Measurements from ENCODE around the gene RGL2.
"Not testable (repeated sequence)": the region's sequence is repeated elsewhere in the genome, so short reads cannot be mapped to it uniquely, and the experiment has no call there.

RGL2 gene

DNA sequence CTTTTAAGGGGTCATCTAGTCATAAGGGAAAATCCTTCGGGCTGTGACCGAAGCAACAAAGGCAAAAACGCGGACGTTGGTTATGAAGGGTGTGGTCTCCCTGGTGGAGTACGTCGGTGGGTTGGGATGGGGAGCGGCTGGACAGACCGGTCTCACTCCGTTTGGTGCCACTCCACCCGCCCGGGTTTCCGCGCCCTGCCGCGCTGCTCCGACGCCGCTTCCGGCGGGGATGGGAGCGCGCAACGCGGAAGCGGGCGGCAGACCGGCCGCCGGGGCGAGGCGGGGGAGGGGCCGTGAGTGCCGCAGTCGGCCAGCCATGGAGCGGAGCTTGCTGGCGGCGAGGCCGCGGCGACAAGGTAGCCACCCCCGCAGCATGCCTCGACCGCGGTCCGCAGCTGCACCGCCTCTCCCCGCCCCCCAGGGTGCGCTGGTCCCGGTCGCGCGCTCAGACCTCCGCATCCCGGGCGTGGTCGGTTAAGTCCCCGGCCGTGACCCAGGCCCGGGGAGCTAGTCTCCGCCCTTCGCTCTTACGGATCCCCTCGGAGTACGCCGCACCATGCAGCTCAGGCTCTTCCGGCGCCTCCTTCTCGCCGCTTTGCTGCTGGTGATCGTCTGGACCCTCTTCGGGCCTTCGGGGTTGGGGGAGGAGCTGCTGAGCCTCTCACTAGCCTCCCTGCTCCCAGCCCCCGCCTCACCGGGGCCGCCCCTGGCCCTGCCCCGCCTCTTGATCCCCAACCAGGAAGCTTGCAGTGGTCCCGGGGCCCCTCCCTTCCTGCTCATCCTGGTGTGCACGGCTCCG lies 21.7 kb downstream of the RGL2 start, which contains the start of gene B3GALT4:
Gene B3GALT4, plus strand, starts transcription at position 260 of the 799 bp plus-strand sequence. Its CDS starts 297 bp downstream, at position 557.
- H3K9me3 ChIP-seq (ENCODE audit: control insufficient read depth, insufficient read depth, low read length) = no peaks in the 10 kb centered on the region
- H3K9ac ChIP-seq (ENCODE audit: low read depth, low read length) = peak within 1 kb of the TSS; percentile 64
- H3K4me1 ChIP-seq (ENCODE audit: insufficient read depth, low read length) = peaks cover 16% of the 10 kb centered on the region
- H3K36me3 ChIP-seq (ENCODE audit: insufficient read depth, low read length) = peaks cover 44% of the 10 kb centered on the region

DNA sequence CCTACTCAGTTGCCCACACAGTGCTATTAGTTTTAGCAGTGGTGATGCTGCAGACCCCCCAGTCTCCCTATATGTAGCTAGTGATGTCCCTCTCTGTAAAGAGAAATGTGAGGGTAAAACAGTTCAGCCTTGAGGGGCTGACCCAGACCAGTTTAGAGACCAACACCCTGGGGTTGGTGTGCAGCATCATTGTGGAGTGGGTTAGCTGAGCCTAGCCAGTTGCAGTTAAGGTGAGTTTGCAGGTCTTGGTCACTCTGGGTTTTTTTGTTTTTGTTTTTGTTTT lies 22.2 kb downstream of the RGL2 start:
- Histone ChIP-seq H3K4me1 (ENCODE audit: insufficient read depth, low read length) (peaks cover 16% of the 10 kb centered on the region), H3K9me3 (ENCODE audit: control insufficient read depth, insufficient read depth, low read length) (no peaks in the 10 kb centered on the region), H3K9ac (ENCODE audit: low read depth, low read length) (peak overlapping the region; percentile 64), H3K36me3 (ENCODE audit: insufficient read depth, low read length) (peaks cover 44% of the 10 kb centered on the region)

- H3K9ac ChIP-seq (ENCODE audit: low read depth, low read length) = peak overlapping the region; percentile 64; the same call in 1 of the 2 replicates
- H3K9me3 ChIP-seq (ENCODE audit: control insufficient read depth, insufficient read depth, low read length) = not testable (repeated sequence)
- H3K4me1 ChIP-seq (ENCODE audit: insufficient read depth, low read length) = peaks cover 16% of the 10 kb centered on the region
- peaks cover 44% of the 10 kb centered on the region for H3K36me3 ChIP-seq (ENCODE audit: insufficient read depth, low read length)
Measured at GRCh38 chr6:33275795-33276580, 22.8 kb downstream of the RGL2 start.

DNA sequence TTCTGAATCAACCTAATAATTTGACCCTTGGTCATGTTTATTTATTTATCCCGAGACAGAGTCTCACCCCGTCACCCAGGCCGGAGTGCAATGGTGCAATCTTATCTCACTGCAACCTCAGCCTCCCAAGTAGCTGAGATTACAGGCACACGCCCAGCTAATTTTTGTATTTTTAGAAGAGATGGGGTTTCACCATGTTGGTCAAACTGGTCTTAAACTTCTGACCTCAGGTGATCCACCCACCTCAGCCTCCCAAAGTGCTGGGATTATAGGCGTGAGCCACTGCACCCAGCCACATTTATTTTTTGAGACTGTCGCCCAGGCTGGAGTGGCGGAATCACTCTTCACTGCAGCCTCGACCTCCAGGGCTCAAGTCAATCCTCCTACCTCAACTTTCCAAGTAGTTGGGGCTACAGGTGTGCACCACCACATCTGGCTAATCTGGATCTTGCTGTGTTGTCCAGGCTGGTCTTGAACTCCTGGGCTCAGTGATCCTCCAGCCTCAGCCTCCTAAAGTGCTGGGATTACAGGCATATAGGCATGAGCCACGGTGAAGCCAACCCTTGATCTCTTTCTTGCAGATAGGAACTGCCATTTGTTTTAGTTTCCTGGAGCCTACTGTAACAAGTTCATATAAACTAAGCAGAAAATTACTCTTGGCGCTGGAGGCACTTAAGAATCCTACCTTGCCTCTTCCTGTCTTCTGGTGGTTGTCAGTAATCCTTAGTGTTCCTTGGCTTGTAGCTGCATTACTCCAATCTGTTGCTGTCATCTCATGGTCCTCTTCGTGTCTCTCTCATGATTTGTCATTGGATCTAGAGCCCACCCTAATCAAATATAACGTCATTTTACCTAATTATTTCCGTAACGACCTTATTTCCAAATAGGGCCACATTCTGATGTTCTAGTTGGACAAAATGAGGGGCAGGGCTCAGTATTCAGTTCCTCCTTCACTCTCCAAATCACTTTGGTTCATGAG lies 24.5 kb downstream of the RGL2 start:
- Histone ChIP-seq H3K36me3 (ENCODE audit: insufficient read depth, low read length) (peaks cover 39% of the 10 kb centered on the region), H3K4me1 (ENCODE audit: insufficient read depth, low read length) (peaks cover 16% of the 10 kb centered on the region), H3K9ac (ENCODE audit: low read depth, low read length) (peak overlapping the region; percentile 22; the same call in 1 of the 2 replicates)

DNA sequence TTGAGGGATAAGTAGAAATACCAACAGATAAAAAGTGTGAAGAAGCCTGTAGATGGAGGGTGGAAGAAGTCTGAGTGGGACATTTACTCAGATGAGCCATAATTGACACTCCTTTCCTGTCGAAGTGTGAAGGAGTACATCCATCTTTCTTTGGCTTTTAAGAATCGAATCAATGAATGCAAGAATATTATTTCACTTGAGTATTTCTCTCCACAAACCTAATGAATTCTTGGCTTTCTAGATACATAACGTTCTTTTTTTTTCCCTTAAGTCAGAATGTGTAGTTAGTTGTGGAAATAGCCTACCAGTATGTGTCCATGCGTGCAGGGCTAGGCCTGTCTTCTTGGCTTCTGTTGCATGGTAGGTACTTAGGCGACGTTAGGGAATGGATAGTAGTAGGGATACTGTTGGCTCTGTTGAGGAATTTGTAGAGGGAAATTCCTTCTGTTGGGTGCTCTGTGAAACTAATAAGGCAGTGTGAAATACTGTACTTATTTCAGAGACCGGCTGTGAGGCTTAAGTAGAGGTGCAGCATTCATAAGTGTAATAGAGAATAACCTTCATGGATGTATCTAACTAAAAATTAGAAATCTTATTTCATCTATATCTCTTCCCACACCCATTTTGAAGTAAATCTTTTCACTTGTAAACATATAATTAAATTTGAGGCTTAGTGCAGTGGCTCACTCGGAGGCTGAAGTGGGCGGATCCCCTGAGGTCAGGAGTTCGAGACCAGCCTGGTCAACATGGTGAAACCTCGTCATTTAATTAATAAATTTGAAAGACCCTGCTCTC lies 25.4 kb downstream of the RGL2 start:
- Histone ChIP-seq H3K9me3 (ENCODE audit: control insufficient read depth, insufficient read depth, low read length) (no peaks in the 10 kb centered on the region), H3K36me3 (ENCODE audit: insufficient read depth, low read length) (peaks cover 36% of the 10 kb centered on the region), H3K9ac (ENCODE audit: low read depth, low read length) (peak overlapping the region; percentile 99), H3K4me1 (ENCODE audit: insufficient read depth, low read length) (peaks cover 12% of the 10 kb centered on the region)

More for the DNA sequence above, 24.5 kb downstream of the RGL2 start:
- H3K9me3 ChIP-seq (ENCODE audit: control insufficient read depth, insufficient read depth, low read length) = no peaks in the 10 kb centered on the region

GRCh38 chr6:33272275-33273128 lies 26.2 kb downstream of the RGL2 start:
- H3K36me3 ChIP-seq (ENCODE audit: insufficient read depth, low read length) = peaks cover 36% of the 10 kb centered on the region
- no peaks in the 10 kb centered on the region for H3K9me3 ChIP-seq (ENCODE audit: control insufficient read depth, insufficient read depth, low read length)
- peak overlapping the region; percentile 99 for H3K9ac ChIP-seq (ENCODE audit: low read depth, low read length)
- H3K4me1 ChIP-seq (ENCODE audit: insufficient read depth, low read length) = peaks cover 12% of the 10 kb centered on the region; the same call in 1 of the 2 replicates

DNA sequence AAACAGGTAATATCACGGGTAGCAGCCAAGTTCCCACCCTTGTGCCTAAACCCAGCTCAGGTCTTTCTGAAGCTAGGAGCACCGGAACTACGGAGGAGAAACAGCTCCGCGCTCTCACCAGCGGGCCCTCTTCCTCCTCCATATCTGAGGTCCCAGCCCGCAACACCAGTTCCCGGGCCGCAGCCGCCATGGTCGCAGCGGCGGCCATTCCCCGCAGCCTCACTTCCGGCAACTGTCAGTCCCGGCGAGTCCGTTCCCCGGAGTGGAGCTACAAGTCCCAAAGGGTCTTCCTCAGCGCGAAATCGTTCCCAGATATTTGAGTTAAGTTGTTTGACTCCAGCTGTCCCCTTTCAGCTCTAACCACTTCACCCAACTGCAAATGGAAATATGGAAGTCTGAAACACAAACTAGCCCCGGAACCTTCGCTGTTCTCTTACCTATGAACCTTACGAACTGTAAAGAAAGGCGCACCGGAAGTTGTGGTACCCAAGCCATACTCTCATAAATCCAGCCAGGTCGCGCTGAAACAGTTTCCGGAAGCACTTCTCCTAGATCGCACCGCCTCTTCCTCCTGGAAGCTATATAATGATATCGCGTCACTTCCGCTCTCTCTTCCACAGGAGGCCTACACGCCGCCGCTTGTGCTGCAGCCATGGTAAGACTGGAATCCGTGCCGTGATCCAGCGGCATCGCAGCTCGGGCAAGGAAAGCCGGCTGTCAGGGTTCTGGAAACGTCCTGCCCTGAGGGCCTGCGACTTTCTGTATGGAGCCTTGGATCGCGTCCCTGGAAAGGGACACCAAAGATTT lies 27.1 kb downstream of the RGL2 start, which contains the start of the genes RPS18 and VPS52:
Gene RPS18, plus strand, starts transcription at position 608 of the 807 bp plus-strand sequence. Its CDS starts 45 bp downstream, at position 653.
Gene VPS52, minus strand, starts transcription at position 409 of the 807 bp plus-strand sequence. Its CDS starts 201 bp downstream, at position 208.
- no peaks in the 10 kb centered on the region for H3K9me3 ChIP-seq (ENCODE audit: control insufficient read depth, insufficient read depth, low read length)
- H3K36me3 ChIP-seq (ENCODE audit: insufficient read depth, low read length) = peaks cover 36% of the 10 kb centered on the region
- peaks cover 12% of the 10 kb centered on the region; the same call in 1 of the 2 replicates for H3K4me1 ChIP-seq (ENCODE audit: insufficient read depth, low read length)
- peak within 1 kb of the TSS; percentile 99 for H3K9ac ChIP-seq (ENCODE audit: low read depth, low read length)

GRCh38 chr6:33271117-33271467 lies 27.6 kb downstream of the RGL2 start:
- peaks cover 35% of the 10 kb centered on the region for H3K36me3 ChIP-seq (ENCODE audit: insufficient read depth, low read length)
- H3K9me3 ChIP-seq (ENCODE audit: control insufficient read depth, insufficient read depth, low read length) = no peaks in the 10 kb centered on the region
- H3K9ac ChIP-seq (ENCODE audit: low read depth, low read length) = peak overlapping the region; percentile 99
- H3K4me1 ChIP-seq (ENCODE audit: insufficient read depth, low read length) = peaks cover 12% of the 10 kb centered on the region; the same call in 1 of the 2 replicates

DNA sequence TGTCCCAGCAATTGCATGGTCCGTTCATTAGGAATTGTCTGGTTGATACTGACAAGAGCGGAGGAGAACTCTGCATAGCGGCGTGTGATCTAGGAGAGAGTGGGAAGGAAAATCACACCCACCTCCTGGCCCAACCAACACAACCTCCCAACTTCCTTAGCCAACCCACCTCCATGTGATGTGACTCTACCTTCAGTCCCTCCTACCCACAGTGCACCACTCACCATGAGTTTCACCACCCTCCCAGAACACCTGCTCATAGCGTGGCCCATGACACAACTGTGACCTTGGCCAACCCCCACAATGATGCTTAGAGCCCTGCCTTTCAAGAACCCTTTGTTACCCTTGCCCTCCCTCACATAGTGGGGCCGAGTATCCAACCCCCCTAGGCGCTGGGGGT lies 34.7 kb downstream of the RGL2 start:
- Histone ChIP-seq H3K4me1 (ENCODE audit: insufficient read depth, low read length) (no peaks in the 10 kb centered on the region), H3K36me3 (ENCODE audit: insufficient read depth, low read length) (no peaks in the 10 kb centered on the region; the same call in 1 of the 2 replicates), H3K9ac (ENCODE audit: low read depth, low read length) (no peak overlapping the region), H3K9me3 (ENCODE audit: control insufficient read depth, insufficient read depth, low read length) (no peaks in the 10 kb centered on the region)

DNA sequence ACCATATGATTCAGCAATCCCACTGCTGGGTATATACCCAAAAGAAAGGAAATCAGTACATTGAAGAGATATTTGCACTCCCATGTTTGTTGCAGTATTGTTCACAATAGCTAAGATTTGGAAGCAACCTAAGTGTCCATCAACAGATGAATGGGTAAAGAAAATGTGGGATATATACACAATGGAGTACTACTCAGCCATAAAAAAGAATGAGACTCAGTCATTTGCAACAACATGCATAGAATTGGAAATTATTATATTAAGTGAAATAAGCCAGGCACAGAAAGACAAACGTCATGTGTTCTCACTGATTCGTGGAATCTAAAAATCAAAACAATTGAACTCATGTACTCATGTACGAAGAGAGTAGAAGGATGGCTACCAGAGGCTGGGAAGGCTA lies 36.3 kb downstream of the RGL2 start:
- H3K4me1 ChIP-seq (ENCODE audit: insufficient read depth, low read length); H3K9me3 ChIP-seq (ENCODE audit: control insufficient read depth, insufficient read depth, low read length); H3K36me3 ChIP-seq (ENCODE audit: insufficient read depth, low read length); H3K9ac ChIP-seq (ENCODE audit: low read depth, low read length): not testable (repeated sequence)

- Histone ChIP-seq H3K9ac (ENCODE audit: low read depth, low read length) (no peak overlapping the region), H3K36me3 (ENCODE audit: insufficient read depth, low read length) (no peaks in the 10 kb centered on the region; the same call in 1 of the 2 replicates), H3K4me1 (ENCODE audit: insufficient read depth, low read length) (no peaks in the 10 kb centered on the region), H3K9me3 (ENCODE audit: control insufficient read depth, insufficient read depth, low read length) (no peaks in the 10 kb centered on the region; the same call in 1 of the 2 replicates)
Measured at GRCh38 chr6:33259032-33259431, 39.7 kb downstream of the RGL2 start.

- no peaks in the 10 kb centered on the region for H3K36me3 ChIP-seq (ENCODE audit: insufficient read depth, low read length)
- H3K9ac ChIP-seq (ENCODE audit: low read depth, low read length) = no peak overlapping the region
- no peaks in the 10 kb centered on the region; the same call in 1 of the 2 replicates for H3K9me3 ChIP-seq (ENCODE audit: control insufficient read depth, insufficient read depth, low read length)
- peaks cover 6% of the 10 kb centered on the region; the same call in 1 of the 2 replicates for H3K4me1 ChIP-seq (ENCODE audit: insufficient read depth, low read length)
Measured at GRCh38 chr6:33254591-33254990, 44.2 kb downstream of the RGL2 start.

Measured in ES-I3 (cell line).